Mammary epithelial cell (primary cell): ENCODE data around the gene FOXN3.

Source experiments
- EZH2 ChIP-seq: IDR thresholded peaks from 2 replicates; pipeline ENCODE4 v1.6.1; 2012; ENCODE audit warnings: low read length, inconsistent platforms, borderline replicate concordance
- TF ChIP-seq, protein P1 (sequence below), 2 donors: IDR thresholded peaks in 1 of 2; conservative IDR thresholded peaks in 1 of 2; 2 replicates each; pipeline ENCODE4 v1.5.1; 2011 to 2012; ENCODE audit warnings: inconsistent platforms in 2 of 2, low read length in 2 of 2, mild to moderate bottlenecking in 2 of 2, control low read depth in 1 of 2, low read depth in 1 of 2; ENCODE audit not compliant: insufficient read depth in 1 of 2; ENCODE audit errors: extremely low read depth in 1 of 2

DNA sequence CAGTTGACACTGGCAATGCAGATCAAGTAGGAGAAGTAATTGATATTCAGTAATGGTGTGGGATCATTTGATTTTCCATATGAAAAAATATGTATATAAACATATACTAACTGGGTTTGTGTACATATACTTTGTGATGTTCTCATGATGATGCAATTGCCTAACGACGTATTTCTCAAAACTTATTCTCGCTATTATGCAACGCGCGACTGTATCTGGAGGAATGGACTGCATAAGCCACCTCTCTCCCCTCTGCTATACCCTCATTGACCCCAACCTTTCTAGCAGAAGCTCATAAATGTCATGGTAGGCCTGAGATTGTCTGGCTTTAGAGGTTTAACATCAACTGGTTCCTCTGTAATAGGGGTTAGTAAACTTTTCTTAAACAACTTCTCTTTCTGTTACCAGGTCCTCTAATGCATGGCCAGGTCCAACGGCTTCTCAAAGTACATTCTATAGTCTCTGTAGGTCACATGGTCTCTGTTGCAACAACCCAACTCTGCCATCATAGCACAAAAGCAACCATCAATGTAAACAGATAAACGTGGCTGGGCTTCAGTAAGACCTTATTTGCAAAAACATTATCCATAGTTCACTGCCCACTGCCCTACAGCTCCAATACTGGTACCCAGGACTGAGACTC, 59.3 kb downstream of the FOXN3 start:
- TF ChIP-seq, protein P1, sequence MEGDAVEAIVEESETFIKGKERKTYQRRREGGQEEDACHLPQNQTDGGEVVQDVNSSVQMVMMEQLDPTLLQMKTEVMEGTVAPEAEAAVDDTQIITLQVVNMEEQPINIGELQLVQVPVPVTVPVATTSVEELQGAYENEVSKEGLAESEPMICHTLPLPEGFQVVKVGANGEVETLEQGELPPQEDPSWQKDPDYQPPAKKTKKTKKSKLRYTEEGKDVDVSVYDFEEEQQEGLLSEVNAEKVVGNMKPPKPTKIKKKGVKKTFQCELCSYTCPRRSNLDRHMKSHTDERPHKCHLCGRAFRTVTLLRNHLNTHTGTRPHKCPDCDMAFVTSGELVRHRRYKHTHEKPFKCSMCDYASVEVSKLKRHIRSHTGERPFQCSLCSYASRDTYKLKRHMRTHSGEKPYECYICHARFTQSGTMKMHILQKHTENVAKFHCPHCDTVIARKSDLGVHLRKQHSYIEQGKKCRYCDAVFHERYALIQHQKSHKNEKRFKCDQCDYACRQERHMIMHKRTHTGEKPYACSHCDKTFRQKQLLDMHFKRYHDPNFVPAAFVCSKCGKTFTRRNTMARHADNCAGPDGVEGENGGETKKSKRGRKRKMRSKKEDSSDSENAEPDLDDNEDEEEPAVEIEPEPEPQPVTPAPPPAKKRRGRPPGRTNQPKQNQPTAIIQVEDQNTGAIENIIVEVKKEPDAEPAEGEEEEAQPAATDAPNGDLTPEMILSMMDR (conservative IDR thresholded peaks at IDR 0.05 in 1 of 2, IDR thresholded peaks at IDR 0.05 in 1 of 2; ENCODE audit: extremely low read depth in 1 of 2, insufficient read depth in 1 of 2, low read depth in 1 of 2, low read length in 2 of 2): no peak
- TF ChIP-seq EZH2: no peak
